H9 (cell line): Measurements from ENCODE around the gene DTYMK. TPM values are rescaled to one million over a fixed set of nuclear protein-coding genes. Genes with fewer than 3 reads are reported as not detected.

Experiments
- DNase-seq: peaks from one replicate; pipeline ENCODE4 v3.0.0-alpha.2; 2017
- H2AFZ ChIP-seq: one replicate; pipeline ENCODE4 v1.6.1; 2013; ENCODE audit warnings: mild to moderate bottlenecking, low read length, control low read depth, moderate library complexity
- H2AK5ac ChIP-seq: 2 replicates; pipeline ENCODE4 v1.6.1; 2013; ENCODE audit warnings: low read length, control low read depth, mixed read lengths; ENCODE audit not compliant: insufficient read length
- H2BK120ac ChIP-seq: one replicate; pipeline ENCODE4 v1.6.1; 2013; ENCODE audit warnings: low read depth, mild to moderate bottlenecking, low read length, control low read depth, inconsistent platforms; ENCODE audit not compliant: poor library complexity, severe bottlenecking
- H2BK12ac ChIP-seq: 2 replicates; pipeline ENCODE4 v1.6.1; 2013; ENCODE audit warnings: low read length, control low read depth, mixed read lengths, low read depth; ENCODE audit not compliant: insufficient read length
- H2BK15ac ChIP-seq: 2 replicates; pipeline ENCODE4 v1.6.1; 2013; ENCODE audit warnings: low read depth, low read length, control low read depth
- H2BK20ac ChIP-seq: one replicate; pipeline ENCODE4 v1.6.1; 2013; ENCODE audit warnings: low read depth, mild to moderate bottlenecking, low read length, control low read depth, inconsistent platforms; ENCODE audit not compliant: poor library complexity, severe bottlenecking
- H2BK5ac ChIP-seq: 2 replicates; pipeline ENCODE4 v1.6.1; 2013; ENCODE audit warnings: low read length, control low read depth, mixed read lengths; ENCODE audit not compliant: insufficient read length
- H3K14ac ChIP-seq: 2 replicates; pipeline ENCODE4 v1.6.1; 2013; ENCODE audit warnings: low read length, control low read depth; ENCODE audit not compliant: insufficient read depth
- H3K18ac ChIP-seq: 2 replicates; pipeline ENCODE4 v1.6.1; 2013; ENCODE audit warnings: low read depth, mild to moderate bottlenecking, mixed read lengths, low read length, control low read depth; ENCODE audit not compliant: insufficient read length
- H3K23ac ChIP-seq: 2 replicates; pipeline ENCODE4 v1.6.1; 2013; ENCODE audit warnings: low read length, control low read depth, mixed read lengths, low read depth; ENCODE audit not compliant: insufficient read length
- H3K23me2 ChIP-seq: 2 replicates; pipeline ENCODE4 v1.6.1; 2013; ENCODE audit warnings: low read depth, mild to moderate bottlenecking, mixed read lengths, low read length, control low read depth; ENCODE audit not compliant: insufficient read length, poor library complexity, severe bottlenecking
- H3K27ac ChIP-seq: 2 replicates; pipeline ENCODE4 v1.5.1; 2013; ENCODE audit warnings: low read length, control low read depth, mixed read lengths, low read depth; ENCODE audit not compliant: insufficient read length
- H3K27me3 ChIP-seq: 2 replicates; pipeline ENCODE4 v1.6.1; 2013; ENCODE audit warnings: low read length, control low read depth, inconsistent platforms; ENCODE audit not compliant: insufficient read depth
- H3K4ac ChIP-seq: 2 replicates; pipeline ENCODE4 v1.6.1; 2013; ENCODE audit warnings: low read depth, mild to moderate bottlenecking, control low read depth, inconsistent platforms, low read length, moderate library complexity
- H3K4me1 ChIP-seq: 2 replicates; pipeline ENCODE4 v1.6.1; 2013; ENCODE audit warnings: low read length, control low read depth, inconsistent platforms; ENCODE audit not compliant: insufficient read depth
- H3K4me2 ChIP-seq: 2 replicates; pipeline ENCODE4 v1.6.1; 2013; ENCODE audit warnings: low read length, control low read depth, mixed read lengths; ENCODE audit not compliant: insufficient read length, insufficient read depth
- H3K56ac ChIP-seq: 2 replicates; pipeline ENCODE4 v1.6.1; 2013; ENCODE audit warnings: low read depth, mild to moderate bottlenecking, mixed read lengths, low read length, control low read depth; ENCODE audit not compliant: insufficient read length
- H3K79me1 ChIP-seq: 2 replicates; pipeline ENCODE4 v1.6.1; 2013; ENCODE audit warnings: low read depth, mild to moderate bottlenecking, moderate library complexity, low read length, control low read depth, inconsistent platforms; ENCODE audit not compliant: insufficient read depth, poor library complexity, severe bottlenecking
- H3K79me2 ChIP-seq: 2 replicates; pipeline ENCODE4 v1.6.1; 2013; ENCODE audit warnings: low read length, control low read depth, inconsistent platforms; ENCODE audit not compliant: insufficient read depth
- H3K9ac ChIP-seq: 2 replicates; pipeline ENCODE4 v1.6.1; 2013; ENCODE audit warnings: low read length, control low read depth, mixed read lengths; ENCODE audit not compliant: insufficient read length; ENCODE audit errors: extremely low read depth
- H3K9me3 ChIP-seq: one replicate; pipeline ENCODE4 v1.6.1; 2013; ENCODE audit warnings: low read depth, low read length, inconsistent platforms; ENCODE audit not compliant: control insufficient read depth
- H3T11ph ChIP-seq: one replicate; pipeline ENCODE4 v1.6.1; 2013; ENCODE audit warnings: mild to moderate bottlenecking, low read length, control low read depth, inconsistent platforms
- H4K20me1 ChIP-seq: one replicate; pipeline ENCODE4 v1.6.1; 2013; ENCODE audit not compliant: control insufficient read depth, insufficient read length, insufficient read depth
- H4K5ac ChIP-seq: 2 replicates; pipeline ENCODE4 v1.6.1; 2013; ENCODE audit warnings: low read depth, mild to moderate bottlenecking, mixed read lengths, low read length, control low read depth; ENCODE audit not compliant: insufficient read length
- H4K8ac ChIP-seq: replicated peaks from 2 replicates; pipeline ENCODE4 v1.6.1; 2013; ENCODE audit warnings: low read length, control low read depth, mixed read lengths, low read depth; ENCODE audit not compliant: insufficient read length
- H4K91ac ChIP-seq: 2 replicates; pipeline ENCODE4 v1.6.1; 2013; ENCODE audit warnings: low read depth, mild to moderate bottlenecking, moderate library complexity, mixed read lengths, low read length, control low read depth; ENCODE audit not compliant: insufficient read length
- H3K27ac Mint-ChIP-seq, 3 experiments: 2 replicates in 2 of 3; 3 replicates in 1 of 3; pipeline ENCODE4 v1.8.0; 2020 to 2021; ENCODE audit warnings: mixed read lengths in 3 of 3, mild to moderate bottlenecking in 1 of 3, moderate library complexity in 1 of 3
- H3K27me3 Mint-ChIP-seq: 2 replicates; pipeline ENCODE4 v1.8.0; 2021; ENCODE audit warnings: low read depth, mild to moderate bottlenecking, moderate library complexity, mixed read lengths
- H3K36me3 Mint-ChIP-seq, 3 experiments: 2 replicates in 2 of 3; 3 replicates in 1 of 3; pipeline ENCODE4 v1.8.0; 2020 to 2021; ENCODE audit warnings: low read depth in 3 of 3, mixed read lengths in 3 of 3; ENCODE audit not compliant: insufficient read depth in 1 of 3
- H3K4me1 Mint-ChIP-seq, 2 experiments: 2 replicates each; pipeline ENCODE4 v1.8.0; 2020; ENCODE audit warnings: mixed read lengths in 2 of 2
- H3K4me3 Mint-ChIP-seq, 2 experiments: 2 replicates in 1 of 2; 3 replicates in 1 of 2; pipeline ENCODE4 v1.8.0; 2020 to 2021; ENCODE audit warnings: mild to moderate bottlenecking in 2 of 2, mixed read lengths in 2 of 2, moderate library complexity in 1 of 2
- H3K9me3 Mint-ChIP-seq, 2 experiments: 2 replicates in 1 of 2; 3 replicates in 1 of 2; pipeline ENCODE4 v1.8.0; 2020; ENCODE audit warnings: mild to moderate bottlenecking in 2 of 2, mixed read lengths in 2 of 2, moderate library complexity in 1 of 2
- WGBS: extraction: QIAGEN DNeasy Blood & Tissue Kit; methylation state at CpG from one replicate; pipeline ENCODE4 v1.1.7; 2013; ENCODE audit warnings: missing lambda C conversion rate, low lambda C conversion rate, mixed read lengths; ENCODE audit not compliant: insufficient read length; ENCODE audit errors: extremely low coverage; 5-methylcytosine and 5-hydroxymethylcytosine counted together
- total RNA-seq: library from RNA; stranded (reverse); gene quantifications from 2 replicates; pipeline ENCODE4 v1.2.1, GENCODE V29; 2021
- TF ChIP-seq, protein P1 (sequence below): fragments of 200-600 bp; sonication (generic); conservative IDR thresholded peaks from 3 replicates; pipeline ENCODE4 v1.8.0; 2021; ENCODE audit warnings: antibody characterized with exemption, mild to moderate bottlenecking

Gene DTYMK
- total RNA-seq, 1 experiment from 2014 or later, result 76.0 TPM

DNA sequence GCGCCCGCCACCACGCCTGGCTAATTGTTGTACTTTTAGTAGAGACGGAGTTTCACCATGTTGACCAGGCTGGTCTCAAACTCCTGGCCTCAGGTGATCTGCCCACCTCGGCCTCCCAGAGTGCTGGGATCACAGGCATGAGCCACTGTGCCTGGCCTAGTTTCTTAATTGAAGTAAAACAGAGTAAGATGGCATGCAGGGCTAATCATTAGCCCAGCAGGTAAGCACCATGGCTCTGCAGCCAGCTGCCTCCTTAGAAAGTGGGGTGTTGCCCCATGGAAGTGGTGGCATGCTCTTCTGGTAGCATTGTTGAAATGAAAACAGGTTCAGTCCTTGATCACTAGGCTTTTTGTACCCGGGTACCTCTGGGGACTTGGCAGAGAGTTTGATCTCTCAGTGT lies 36.7 kb downstream of the DTYMK start:
- Histone ChIP-seq H4K20me1 (no peaks in the 10 kb centered on the region), H3K79me2 (peaks cover 19% of the 10 kb centered on the region; the same call in 1 of the 2 replicates), H3K4ac (no peak overlapping the region), H3K27ac (no peak overlapping the region), H3K18ac (no peak overlapping the region), H4K8ac (no peak overlapping the region), H3K23ac (no peak overlapping the region), H3K4me1 (peaks cover 4% of the 10 kb centered on the region; the same call in 1 of the 2 replicates), H4K5ac (no peak overlapping the region), H2BK20ac (no peak overlapping the region), H3T11ph (no peak overlapping the region), H4K91ac (no peak overlapping the region), H2AK5ac (no peak overlapping the region), H3K79me1 (peaks cover 8% of the 10 kb centered on the region), H3K23me2 (no peaks in the 10 kb centered on the region), H3K9ac (no peak overlapping the region), H2BK5ac (no peak overlapping the region), H2BK12ac (no peak overlapping the region), H3K14ac (no peak overlapping the region; the same call in 1 of the 2 replicates), H3K4me2 (peak overlapping the region; percentile 21), H2BK120ac (no peak overlapping the region), H3K9me3 (no peaks in the 10 kb centered on the region), H3K27me3 (no peaks in the 10 kb centered on the region), H3K56ac (no peak overlapping the region), H2BK15ac (no peak overlapping the region), H2AFZ (no peak overlapping the region)
- H3K27me3 Mint-ChIP-seq, result no peaks in the 10 kb centered on the region
- no CpG with 5 or more reads among the region's 6 CpGs for WGBS
- DNase-seq, result no peak
- H3K4me3 Mint-ChIP-seq, result no peak overlapping the region
- H3K4me1 Mint-ChIP-seq, result peaks cover 17 to 26% of the 10 kb centered on the region in 2 experiments
- peak overlapping the region in 2 of 3 experiments; percentile 22 to 68; a peak in 1 of 7 replicates for H3K27ac Mint-ChIP-seq
- TF ChIP-seq, protein P1, sequence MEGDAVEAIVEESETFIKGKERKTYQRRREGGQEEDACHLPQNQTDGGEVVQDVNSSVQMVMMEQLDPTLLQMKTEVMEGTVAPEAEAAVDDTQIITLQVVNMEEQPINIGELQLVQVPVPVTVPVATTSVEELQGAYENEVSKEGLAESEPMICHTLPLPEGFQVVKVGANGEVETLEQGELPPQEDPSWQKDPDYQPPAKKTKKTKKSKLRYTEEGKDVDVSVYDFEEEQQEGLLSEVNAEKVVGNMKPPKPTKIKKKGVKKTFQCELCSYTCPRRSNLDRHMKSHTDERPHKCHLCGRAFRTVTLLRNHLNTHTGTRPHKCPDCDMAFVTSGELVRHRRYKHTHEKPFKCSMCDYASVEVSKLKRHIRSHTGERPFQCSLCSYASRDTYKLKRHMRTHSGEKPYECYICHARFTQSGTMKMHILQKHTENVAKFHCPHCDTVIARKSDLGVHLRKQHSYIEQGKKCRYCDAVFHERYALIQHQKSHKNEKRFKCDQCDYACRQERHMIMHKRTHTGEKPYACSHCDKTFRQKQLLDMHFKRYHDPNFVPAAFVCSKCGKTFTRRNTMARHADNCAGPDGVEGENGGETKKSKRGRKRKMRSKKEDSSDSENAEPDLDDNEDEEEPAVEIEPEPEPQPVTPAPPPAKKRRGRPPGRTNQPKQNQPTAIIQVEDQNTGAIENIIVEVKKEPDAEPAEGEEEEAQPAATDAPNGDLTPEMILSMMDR, result no peak
- peaks cover 20 to 37% (median 31%) of the 10 kb centered on the region in 3 experiments for H3K36me3 Mint-ChIP-seq
- no peaks in the 10 kb centered on the region for H3K9me3 Mint-ChIP-seq
